ENCODE measurements around the gene MTERF4.

MTERF4 gene

DNA sequence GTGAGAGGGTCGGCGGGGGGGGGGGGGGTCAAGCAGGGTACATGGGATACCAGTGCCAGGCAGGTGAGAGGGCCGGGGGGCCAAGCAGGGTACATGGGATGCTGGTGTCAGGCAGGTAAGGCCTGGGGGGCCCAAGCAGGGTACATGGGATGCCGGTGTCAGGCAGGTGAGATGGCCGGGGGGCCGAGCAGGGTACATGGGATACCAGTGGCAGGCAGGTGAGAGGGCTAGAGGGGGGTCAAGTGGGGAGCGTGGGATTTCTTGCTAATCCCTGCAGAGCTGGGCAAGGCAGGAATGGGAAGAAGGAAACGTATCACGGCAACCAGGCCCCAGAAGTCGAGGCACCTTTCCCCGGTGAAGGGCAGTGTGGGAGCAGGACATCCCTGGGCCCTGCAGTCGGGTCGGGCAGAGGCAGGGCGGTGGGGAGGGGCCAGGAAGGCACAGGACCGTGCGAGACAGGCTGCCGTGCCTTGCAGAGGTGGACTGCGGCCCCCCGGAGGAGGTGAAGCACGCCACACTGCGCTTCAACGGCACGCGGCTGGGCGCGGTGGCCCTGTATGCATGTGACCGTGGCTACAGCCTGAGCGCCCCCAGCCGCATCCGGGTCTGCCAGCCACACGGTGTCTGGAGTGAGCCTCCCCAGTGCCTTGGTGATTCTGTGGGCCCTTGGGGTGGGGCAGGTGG lies 49.3 kb downstream of the MTERF4 start:
- no peak for DNase-seq

DNA sequence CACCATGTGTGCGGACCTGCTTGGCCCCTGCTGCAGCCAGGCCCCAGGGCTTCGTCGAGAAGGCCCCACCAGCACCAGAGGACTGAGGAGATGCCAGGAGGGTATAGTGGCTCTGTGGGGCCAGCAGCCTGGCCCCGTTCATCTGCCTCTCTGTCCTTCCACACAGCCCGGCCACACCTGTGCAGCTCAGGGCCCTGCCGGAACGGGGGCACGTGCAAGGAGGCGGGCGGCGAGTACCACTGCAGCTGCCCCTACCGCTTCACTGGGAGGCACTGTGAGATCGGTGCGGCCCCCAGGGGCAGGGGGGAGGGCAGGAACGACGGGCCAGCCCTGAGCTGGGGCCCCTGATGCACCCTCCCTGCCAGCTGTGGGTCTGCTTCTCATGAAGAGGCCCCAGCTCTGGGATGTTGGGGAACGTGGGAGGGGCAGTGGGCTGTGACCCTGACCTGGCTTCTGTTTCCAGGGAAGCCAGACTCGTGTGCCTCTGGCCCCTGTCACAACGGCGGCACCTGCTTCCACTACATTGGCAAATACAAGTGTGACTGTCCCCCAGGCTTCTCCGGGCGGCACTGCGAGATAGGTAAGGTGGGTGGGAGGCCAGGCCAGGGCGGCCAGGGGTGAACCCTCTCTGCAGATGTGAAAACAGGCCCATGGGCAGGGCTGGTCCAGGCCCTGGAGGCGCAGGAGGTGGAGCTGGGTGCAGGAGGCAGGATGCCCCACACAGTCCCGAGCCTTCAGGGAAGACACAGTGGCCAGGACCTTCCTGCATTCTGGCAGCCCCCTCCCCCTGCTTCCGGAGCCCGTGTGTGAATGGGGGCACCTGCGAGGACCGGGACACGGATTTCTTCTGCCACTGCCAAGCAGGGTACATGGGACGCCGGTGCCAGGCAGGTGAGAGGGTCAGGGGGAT lies 50.3 kb downstream of the MTERF4 start:
- DNase-seq: no peak

DNA sequence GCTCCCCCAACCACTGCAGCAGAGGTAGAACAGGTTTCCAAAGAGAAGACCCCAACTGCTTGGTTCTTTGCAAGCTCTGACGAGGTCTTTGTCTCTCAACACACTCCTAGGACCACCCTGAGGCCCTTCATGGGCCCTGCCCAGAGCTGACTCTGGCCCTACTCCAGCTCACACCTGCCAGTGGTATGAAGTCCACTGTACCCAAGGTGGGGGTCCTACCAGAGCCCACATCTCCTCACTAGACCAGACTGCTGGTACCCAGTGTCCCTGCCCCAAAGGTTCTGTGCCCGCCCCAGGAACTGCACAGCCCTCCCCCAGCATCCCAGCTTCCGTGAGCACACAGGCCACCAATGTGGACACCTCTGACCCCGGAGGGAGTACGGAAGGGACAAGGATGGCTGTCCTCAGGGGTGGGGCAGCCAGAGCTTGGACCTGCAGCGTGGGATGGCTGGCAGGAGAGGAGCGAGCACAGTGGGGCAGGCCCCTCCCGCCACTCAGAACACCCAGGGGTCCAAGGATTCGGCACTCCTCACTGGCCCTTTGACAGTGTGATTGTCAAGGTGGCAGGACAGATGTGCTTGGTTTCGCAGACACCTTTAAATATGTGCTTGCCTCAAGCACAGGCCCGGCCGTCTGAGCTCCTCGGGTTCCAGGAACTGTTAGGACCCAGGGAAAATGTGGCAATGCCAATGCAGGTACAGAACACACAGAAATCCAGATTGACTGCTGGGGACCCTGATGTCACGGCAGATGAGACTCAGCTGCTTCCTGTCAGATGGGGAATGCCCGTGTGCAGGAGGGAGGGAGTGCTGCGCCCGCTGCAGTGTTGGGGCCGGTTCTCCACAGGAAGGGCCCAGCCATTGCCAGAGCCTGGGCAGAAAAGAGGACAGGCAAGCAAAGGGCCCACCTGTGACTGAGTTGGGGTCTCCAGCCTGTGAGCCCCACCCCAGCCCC lies 51.2 kb downstream of the MTERF4 start:
- DNase-seq: no peak

DNA sequence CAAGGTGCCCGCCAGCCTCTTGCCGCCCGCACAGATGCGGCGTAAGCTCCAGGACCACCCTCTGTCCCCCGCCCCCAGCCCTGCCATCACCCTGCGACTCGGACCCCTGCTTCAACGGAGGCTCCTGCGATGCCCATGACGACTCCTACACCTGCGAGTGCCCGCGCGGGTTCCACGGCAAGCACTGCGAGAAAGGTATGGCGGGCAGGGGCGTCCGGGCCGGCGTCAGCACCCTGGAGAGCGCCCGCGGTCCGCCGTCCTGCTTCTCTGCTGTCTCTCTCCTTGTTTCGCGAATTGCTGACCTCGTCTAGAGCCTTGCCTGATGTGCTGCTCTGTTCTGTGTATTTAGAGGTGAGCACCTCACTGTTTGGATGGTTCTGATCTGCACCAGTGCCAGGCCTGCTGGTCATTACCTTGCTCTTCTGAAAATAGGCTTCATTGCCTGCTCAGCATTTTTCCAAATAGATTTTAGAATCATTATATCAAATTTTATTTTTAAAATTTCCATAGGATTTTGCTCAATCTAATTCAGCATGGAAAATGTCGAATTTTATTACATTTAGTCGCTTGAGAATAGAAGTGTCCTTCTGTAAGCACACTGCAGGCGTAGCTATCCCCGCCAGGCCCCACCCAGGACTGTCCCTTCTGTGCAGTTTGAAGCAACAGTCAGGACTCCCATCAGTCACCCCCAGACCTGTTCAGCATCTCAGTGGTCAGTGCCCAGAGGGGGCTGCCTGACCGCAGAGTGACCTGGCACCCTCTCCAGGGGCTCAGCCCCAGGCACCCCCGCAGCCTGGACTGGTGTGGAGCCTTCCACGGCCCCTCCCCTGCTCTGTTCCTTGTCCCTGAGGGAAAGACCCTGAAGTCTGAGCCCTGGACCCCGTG lies 52.1 kb downstream of the MTERF4 start:
- no peak for DNase-seq

DNA sequence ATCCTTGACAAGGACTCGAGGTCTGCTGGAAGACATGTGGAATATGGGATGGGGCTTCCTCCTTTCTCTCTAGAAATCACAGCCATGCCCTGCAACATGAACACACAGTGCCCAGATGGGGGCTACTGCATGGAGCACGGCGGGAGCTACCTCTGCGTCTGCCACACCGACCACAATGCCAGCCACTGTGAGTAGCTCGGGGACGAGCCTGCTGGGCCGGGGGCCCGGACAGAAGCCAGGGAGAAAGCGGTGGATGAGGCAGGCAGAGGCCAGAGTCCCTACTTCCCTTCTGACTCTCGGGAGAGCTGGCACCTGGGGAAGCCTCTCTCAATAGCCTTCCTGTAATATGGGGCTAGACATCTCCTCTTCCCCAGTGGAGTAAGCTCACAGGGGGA lies 53.1 kb downstream of the MTERF4 start:
- DNase-seq: no peak

DNA sequence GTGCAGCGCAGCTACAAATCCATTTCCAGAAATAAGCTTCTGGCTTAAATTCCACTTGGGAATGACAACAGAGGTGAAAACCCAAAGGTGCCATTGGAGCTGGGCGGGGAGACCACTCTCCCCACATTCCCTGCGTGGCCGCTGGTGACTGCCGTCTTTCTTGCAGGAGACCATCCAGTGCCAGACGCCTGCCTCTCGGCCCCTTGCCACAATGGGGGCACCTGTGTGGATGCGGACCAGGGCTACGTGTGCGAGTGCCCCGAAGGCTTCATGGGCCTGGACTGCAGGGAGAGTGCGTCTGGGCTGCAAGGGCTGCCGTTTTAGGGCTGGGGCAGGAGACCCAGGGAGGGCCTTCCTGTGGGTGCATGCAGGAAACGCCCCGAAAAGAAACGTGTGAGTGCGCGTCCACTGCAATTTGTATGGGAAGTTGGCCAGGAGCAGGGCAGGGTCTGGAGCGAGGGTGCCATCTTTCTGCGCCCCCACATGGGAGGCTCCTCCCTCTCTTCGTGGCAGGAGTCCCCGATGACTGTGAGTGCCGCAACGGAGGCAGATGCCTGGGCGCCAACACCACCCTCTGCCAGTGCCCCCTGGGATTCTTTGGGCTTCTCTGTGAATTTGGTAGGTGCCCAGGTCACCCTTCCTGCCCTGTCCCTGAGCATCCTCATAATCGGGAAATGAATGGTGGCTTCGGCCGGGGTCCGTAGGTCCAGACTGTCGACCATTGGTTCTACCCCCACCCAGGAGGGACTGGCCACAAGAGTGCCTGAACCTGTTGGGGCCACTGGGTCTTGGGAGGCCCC lies 53.7 kb downstream of the MTERF4 start:
- no peak for DNase-seq

DNA sequence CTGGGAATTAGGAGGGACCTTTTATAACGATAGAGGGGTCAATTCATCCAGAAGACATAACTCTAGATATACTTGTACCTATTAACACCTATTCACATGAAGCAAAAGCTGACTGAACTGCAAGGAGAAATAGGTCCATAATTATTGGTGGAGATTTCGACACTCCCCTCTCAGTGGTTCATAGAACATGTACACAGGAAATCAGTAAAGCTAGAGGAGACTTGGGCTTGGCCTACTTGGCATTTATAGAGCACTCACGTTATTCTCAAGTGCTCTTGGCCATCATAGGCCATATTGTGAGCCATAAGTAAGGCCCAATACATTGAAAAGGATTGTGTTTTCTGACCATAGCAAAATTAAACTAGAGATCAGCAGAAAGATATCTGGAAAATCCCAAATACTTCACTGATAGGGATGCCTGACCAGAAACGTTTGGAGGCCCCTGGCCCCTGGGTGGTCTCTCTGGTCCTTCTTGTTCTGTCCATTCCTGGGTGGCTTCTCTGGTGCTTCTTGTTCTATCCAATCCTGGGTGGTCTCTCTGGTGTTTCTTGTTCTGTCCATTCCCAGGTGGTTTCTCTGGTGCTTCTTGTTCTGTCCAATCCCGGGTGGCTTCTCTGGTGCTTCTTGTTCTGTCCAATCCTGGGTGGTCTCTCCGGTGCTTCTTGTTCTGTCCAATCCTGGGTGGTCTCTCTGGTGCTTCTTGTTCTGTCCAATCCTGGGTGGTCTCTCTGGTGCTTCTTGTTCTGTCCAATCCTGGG lies 54.7 kb downstream of the MTERF4 start:
- no peak for DNase-seq
